SK-N-SH (cell line): ENCODE measurements around the gene AREL1. TPM values are rescaled to one million over a fixed set of nuclear protein-coding genes. Genes with fewer than 3 reads are reported as not detected.

Experiments used
- CTCF ChIA-PET: fragments of 300-600, 350-600 bp; formaldehyde crosslinking; extraction: SDS; loops from one replicate; lab custom pipeline; 2021; lab: Yijun Ruan, JAX
- POLR2A ChIA-PET: fragments of 350-600 bp; sonication (Branson Sonifier 250); formaldehyde crosslinking; extraction: SDS; loops from one replicate; lab custom pipeline; 2020; ENCODE audit warnings: antibody characterized with exemption, inconsistent platforms; lab: Yijun Ruan, JAX
- DNase-seq: peaks from one replicate; pipeline ENCODE4 v3.0.0; 2012
- H2AFZ ChIP-seq: fragments of 200-600 bp; sonication (generic); 2 replicates; pipeline ENCODE4 v1.8.1; 2016; ENCODE audit warnings: antibody characterized with exemption, mild to moderate bottlenecking, low read depth
- H3F3A ChIP-seq: fragments of 200-600 bp; sonication (generic); replicated peaks from 2 replicates; pipeline ENCODE3; 2016; ENCODE audit warnings: antibody characterized with exemption, mild to moderate bottlenecking; ENCODE audit not compliant: insufficient read depth
- H3K27ac ChIP-seq, 2 experiments: fragments of 200-500 bp in 1 of 2; fragments of 200-600 bp in 1 of 2; sonication (Bioruptor generic) in 1 of 2; sonication (generic), shearing (Covaris generic) in 1 of 2; 2 replicates each; pipeline versions ENCODE4 v1.5.1 to v1.6.1; 2014 to 2016; ENCODE audit warnings: low read depth in 2 of 2, inconsistent platforms in 1 of 2, low read length in 1 of 2, mild to moderate bottlenecking in 1 of 2, mixed read lengths in 1 of 2
- H3K27me3 ChIP-seq: fragments of 200-600 bp; sonication (generic), shearing (Covaris generic); 2 replicates; pipeline ENCODE4 v1.6.1; 2016; ENCODE audit warnings: mixed run types; ENCODE audit not compliant: insufficient read depth
- H3K36me3 ChIP-seq, 2 experiments: fragments of 200-500 bp in 1 of 2; fragments of 200-600 bp in 1 of 2; sonication (Bioruptor generic) in 1 of 2; sonication (generic) in 1 of 2; replicated peaks in 1 of 2; 2 replicates each; pipeline versions ENCODE3 to v1.5.1; 2014 to 2016; ENCODE audit warnings: low read length in 1 of 2, mild to moderate bottlenecking in 1 of 2; ENCODE audit not compliant: insufficient read depth in 2 of 2, control insufficient read depth in 1 of 2
- H3K4me1 ChIP-seq, 2 experiments: fragments of 200-500 bp in 1 of 2; fragments of 200-600 bp in 1 of 2; sonication (Bioruptor generic) in 1 of 2; sonication (generic), shearing (Covaris generic) in 1 of 2; 2 replicates each; pipeline versions ENCODE4 v1.5.1 to v1.6.1; 2014 to 2016; ENCODE audit warnings: low read depth in 1 of 2, low read length in 1 of 2, mixed run types in 1 of 2; ENCODE audit not compliant: insufficient read depth in 2 of 2, control insufficient read depth in 1 of 2
- H3K4me2 ChIP-seq: fragments of 200-600 bp; sonication (generic), shearing (Covaris generic); 2 replicates; pipeline ENCODE4 v1.6.1; 2017; ENCODE audit warnings: mixed run types
- H3K4me3 ChIP-seq, 2 experiments: fragments of 200-500 bp in 1 of 2; fragments of 200-600 bp in 1 of 2; sonication (Bioruptor generic) in 1 of 2; sonication (generic), shearing (Covaris generic) in 1 of 2; 2 replicates each; pipeline versions ENCODE4 v1.5.1 to v1.8.1; 2014 to 2016; ENCODE audit warnings: low read depth in 2 of 2, inconsistent platforms in 1 of 2, low read length in 1 of 2, mild to moderate bottlenecking in 1 of 2, mixed read lengths in 1 of 2, moderate library complexity in 1 of 2
- H3K79me2 ChIP-seq: fragments of 200-600 bp; sonication (generic); 2 replicates; pipeline ENCODE4 v1.8.1; 2017; ENCODE audit warnings: mild to moderate bottlenecking; ENCODE audit not compliant: insufficient read depth
- H3K9ac ChIP-seq: fragments of 200-600 bp; sonication (generic); 2 replicates; pipeline ENCODE4 v1.6.1; 2017; ENCODE audit warnings: mixed run types
- H3K9me2 ChIP-seq: fragments of 200-600 bp; sonication (generic); 2 replicates; pipeline ENCODE4 v1.6.1; 2017; ENCODE audit warnings: mixed run types
- H3K9me3 ChIP-seq: fragments of 200-600 bp; sonication (generic); 2 replicates; pipeline ENCODE4 v1.6.1; 2017; ENCODE audit warnings: mixed run types, mild to moderate bottlenecking, moderate library complexity
- H4K20me1 ChIP-seq: fragments of 200-600 bp; sonication (generic); 2 replicates; pipeline ENCODE4 v1.6.1; 2017; ENCODE audit warnings: mild to moderate bottlenecking, mixed run types; ENCODE audit not compliant: insufficient read depth
- CHD2 ChIP-seq: fragments of 150-350 bp; IDR thresholded peaks from 2 replicates; pipeline ENCODE4 v1.6.1; 2018; ENCODE audit warnings: low read length; ENCODE audit not compliant: partially characterized antibody
- CTCF ChIP-seq: fragments of 200-600 bp; sonication (generic); IDR thresholded peaks from 2 replicates; pipeline ENCODE4 v1.6.1; 2017; ENCODE audit warnings: antibody characterized with exemption, mild to moderate bottlenecking, moderate library complexity
- ELF1 ChIP-seq: IDR thresholded peaks from 2 replicates; pipeline ENCODE4 v1.4.0; 2012
- EZH2phosphoT487 ChIP-seq: fragments of 200-600 bp; sonication (generic); IDR thresholded peaks from 2 replicates; pipeline ENCODE4 v1.6.1; 2017; ENCODE audit warnings: low read depth, mixed run types, mild to moderate bottlenecking, antibody characterized with exemption, moderate library complexity, borderline replicate concordance
- FOSL2 ChIP-seq: IDR thresholded peaks from 2 replicates; pipeline ENCODE4 v1.4.0; 2012; ENCODE audit warnings: low read depth, mild to moderate bottlenecking, moderate library complexity, borderline replicate concordance
- FOXJ3 ChIP-seq: sonication (generic); formaldehyde crosslinking; IDR thresholded peaks from 2 replicates; pipeline ENCODE4 v1.5.1; 2020; ENCODE audit warnings: mild to moderate bottlenecking, missing genetic modification reagents
- GABPA ChIP-seq: IDR thresholded peaks from 2 replicates; pipeline ENCODE4 v1.4.0; 2012; ENCODE audit warnings: low read depth, mild to moderate bottlenecking
- GATA2 ChIP-seq: sonication (generic); formaldehyde crosslinking; IDR thresholded peaks from 2 replicates; pipeline ENCODE4 v1.5.0; 2020; ENCODE audit warnings: mild to moderate bottlenecking, missing genetic modification reagents
- JUND ChIP-seq: IDR thresholded peaks from 2 replicates; pipeline ENCODE4 v1.4.0; 2012
- MAX ChIP-seq: IDR thresholded peaks from 2 replicates; pipeline ENCODE4 v1.4.0; 2012; ENCODE audit warnings: low read depth
- MXI1 ChIP-seq: IDR thresholded peaks from 2 replicates; pipeline ENCODE4 v1.6.1; 2012; ENCODE audit warnings: mild to moderate bottlenecking, low read depth, low read length, improper control_type of control experiment
- NRF1 ChIP-seq: IDR thresholded peaks from 2 replicates; pipeline ENCODE4 v1.6.1; 2012; ENCODE audit warnings: low read depth, mild to moderate bottlenecking, low read length
- POLR2AphosphoS5 ChIP-seq: IDR thresholded peaks from 2 replicates; pipeline ENCODE4 v1.6.1; 2012; ENCODE audit warnings: low read depth, low read length
- RFX5 ChIP-seq: IDR thresholded peaks from 2 replicates; pipeline ENCODE4 v1.6.1; 2012; ENCODE audit warnings: mild to moderate bottlenecking, improper control_type of control experiment, low read length
- RXRA ChIP-seq: IDR thresholded peaks from 2 replicates; pipeline ENCODE4 v1.4.0; 2012; ENCODE audit warnings: low read depth, mild to moderate bottlenecking, borderline replicate concordance
- SIN3A ChIP-seq: IDR thresholded peaks from 2 replicates; pipeline ENCODE4 v1.6.1; 2012; ENCODE audit warnings: low read depth, mild to moderate bottlenecking, low read length, moderate library complexity, borderline replicate concordance
- TCF12 ChIP-seq: IDR thresholded peaks from 2 replicates; pipeline ENCODE4 v1.4.0; 2012
- TEAD4 ChIP-seq: IDR thresholded peaks from 2 replicates; pipeline ENCODE4 v1.4.0; 2012; ENCODE audit warnings: mild to moderate bottlenecking, borderline replicate concordance; ENCODE audit not compliant: insufficient read depth
- YY1 ChIP-seq: IDR thresholded peaks from 2 replicates; pipeline ENCODE4 v1.4.0; 2012; ENCODE audit warnings: low read depth, mild to moderate bottlenecking
- WGBS: methylation state at CpG from one replicate; pipeline ENCODE4 v1.1.6; 2017; ENCODE audit warnings: low lambda C conversion rate; 5-methylcytosine and 5-hydroxymethylcytosine counted together
- polyA plus RNA-seq, 3 experiments: library from polyadenylated mRNA; depleted of rRNA; stranded (reverse); fragments of >200 nt; gene quantifications; 2 replicates each; pipeline ENCODE4 v1.2.3, GENCODE V29; 2012
- TF ChIP-seq, protein P1 (sequence below): IDR thresholded peaks from 2 replicates; pipeline ENCODE4 v1.4.0; 2012; ENCODE audit warnings: low read depth, borderline replicate concordance
- TF ChIP-seq, protein P2 (sequence below): IDR thresholded peaks from 2 replicates; pipeline ENCODE4 v1.6.1; 2012; ENCODE audit warnings: mild to moderate bottlenecking, low read depth, low read length, moderate library complexity

The AREL1 gene
- polyA plus RNA-seq, 1 of the 3 experiments (the other 2 are of a cell fraction), result 35.1 TPM

DNA sequence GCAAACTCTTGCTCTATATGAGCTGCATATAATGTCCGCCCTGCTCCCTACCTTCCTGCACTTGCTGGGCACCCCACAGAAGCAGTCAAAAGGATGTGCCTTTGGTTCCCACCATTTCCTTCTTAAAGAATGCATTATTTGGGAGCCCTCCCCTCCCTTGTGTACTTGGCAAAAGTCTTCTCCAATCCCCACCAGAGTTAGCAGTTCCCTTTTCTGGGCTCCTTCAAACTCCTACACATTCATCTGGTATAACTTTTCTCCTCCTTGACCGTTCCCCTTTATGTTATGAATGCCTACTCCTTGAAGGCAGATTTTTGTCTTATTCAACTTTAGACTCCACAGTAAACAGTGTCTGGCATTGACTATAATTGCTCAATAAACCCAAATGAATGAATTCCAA lies 27.8 kb downstream of the AREL1 start:
- H3F3A ChIP-seq, result peaks cover 17% of the 10 kb centered on the region
- H3K36me3 ChIP-seq, result peaks cover 56 to 78% of the 10 kb centered on the region in 2 experiments
- TF ChIP-seq FOXJ3 (CRISPR knock-in tag), result no peak
- no peak for TF ChIP-seq SIN3A
- TF ChIP-seq CTCF, result no peak
- TF ChIP-seq, protein P1, sequence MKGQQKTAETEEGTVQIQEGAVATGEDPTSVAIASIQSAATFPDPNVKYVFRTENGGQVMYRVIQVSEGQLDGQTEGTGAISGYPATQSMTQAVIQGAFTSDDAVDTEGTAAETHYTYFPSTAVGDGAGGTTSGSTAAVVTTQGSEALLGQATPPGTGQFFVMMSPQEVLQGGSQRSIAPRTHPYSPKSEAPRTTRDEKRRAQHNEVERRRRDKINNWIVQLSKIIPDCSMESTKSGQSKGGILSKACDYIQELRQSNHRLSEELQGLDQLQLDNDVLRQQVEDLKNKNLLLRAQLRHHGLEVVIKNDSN, result no peak
- no peak for TF ChIP-seq POLR2AphosphoS5
- no peak for TF ChIP-seq NRF1
- TF ChIP-seq RFX5, result no peak
- no peak for TF ChIP-seq EZH2phosphoT487
- CTCF ChIA-PET, result interaction anchor here (1.8 kb wide), 1 partner anchor 76 kb away, joined by 6 read pairs; no protein-coding TSS in a partner anchor
- DNase-seq, result no peak
- H3K79me2 ChIP-seq, result peaks cover 38% of the 10 kb centered on the region; the same call in 1 of the 2 replicates
- no peaks in the 10 kb centered on the region for H3K9me3 ChIP-seq
- H3K4me2 ChIP-seq, result no peak overlapping the region
- H3K9ac ChIP-seq, result no peak overlapping the region
- H2AFZ ChIP-seq, result no peak overlapping the region
- H3K4me3 ChIP-seq, result no peak overlapping the region
- POLR2A ChIA-PET, result no interaction called here
- no peak overlapping the region for H3K27ac ChIP-seq
- H3K4me1 ChIP-seq, result no peaks in the 10 kb centered on the region
- no peaks in the 10 kb centered on the region for H4K20me1 ChIP-seq
- 98% methylated on average over 2 of the region's 2 CpGs for WGBS
- no peaks in the 10 kb centered on the region for H3K27me3 ChIP-seq
- H3K9me2 ChIP-seq, result no peaks in the 10 kb centered on the region

GRCh38 chr14:74684434-74684833 lies 28.4 kb downstream of the AREL1 start:
- H3K4me1 ChIP-seq, result no peaks in the 10 kb centered on the region
- H2AFZ ChIP-seq, result no peak overlapping the region
- H3K27ac ChIP-seq, result no peak overlapping the region
- H3K9me3 ChIP-seq, result no peaks in the 10 kb centered on the region
- DNase-seq, result no peak
- peaks cover 55 to 77% of the 10 kb centered on the region in 2 experiments for H3K36me3 ChIP-seq
- peaks cover 33% of the 10 kb centered on the region; the same call in 1 of the 2 replicates for H3K79me2 ChIP-seq
- no peaks in the 10 kb centered on the region for H4K20me1 ChIP-seq
- POLR2A ChIA-PET, result no interaction called here
- no peak overlapping the region for H3K4me2 ChIP-seq
- no peaks in the 10 kb centered on the region for H3K9me2 ChIP-seq
- H3K9ac ChIP-seq, result no peak overlapping the region
- WGBS, result 98% methylated on average over 12 of the region's 12 CpGs
- H3K27me3 ChIP-seq, result no peaks in the 10 kb centered on the region
- H3F3A ChIP-seq, result peaks cover 17% of the 10 kb centered on the region
- CTCF ChIA-PET, result interaction anchor here (1.8 kb wide), 1 partner anchor 72 kb away, joined by 4 read pairs; the partner anchor contains the start of gene LTBP2
- TF ChIP-seq FOSL2, result no peak
- TF ChIP-seq MXI1, result no peak
- TF ChIP-seq MAX, result no peak
- no peak for TF ChIP-seq GABPA
- TF ChIP-seq ELF1, result no peak
- no peak for TF ChIP-seq NRF1
- TF ChIP-seq YY1, result no peak
- no peak for TF ChIP-seq JUND
- no peak for TF ChIP-seq TEAD4
- TF ChIP-seq TCF12, result no peak
- TF ChIP-seq GATA2 (CRISPR knock-in tag), result no peak
- no peak for TF ChIP-seq RXRA
- TF ChIP-seq, protein P2, sequence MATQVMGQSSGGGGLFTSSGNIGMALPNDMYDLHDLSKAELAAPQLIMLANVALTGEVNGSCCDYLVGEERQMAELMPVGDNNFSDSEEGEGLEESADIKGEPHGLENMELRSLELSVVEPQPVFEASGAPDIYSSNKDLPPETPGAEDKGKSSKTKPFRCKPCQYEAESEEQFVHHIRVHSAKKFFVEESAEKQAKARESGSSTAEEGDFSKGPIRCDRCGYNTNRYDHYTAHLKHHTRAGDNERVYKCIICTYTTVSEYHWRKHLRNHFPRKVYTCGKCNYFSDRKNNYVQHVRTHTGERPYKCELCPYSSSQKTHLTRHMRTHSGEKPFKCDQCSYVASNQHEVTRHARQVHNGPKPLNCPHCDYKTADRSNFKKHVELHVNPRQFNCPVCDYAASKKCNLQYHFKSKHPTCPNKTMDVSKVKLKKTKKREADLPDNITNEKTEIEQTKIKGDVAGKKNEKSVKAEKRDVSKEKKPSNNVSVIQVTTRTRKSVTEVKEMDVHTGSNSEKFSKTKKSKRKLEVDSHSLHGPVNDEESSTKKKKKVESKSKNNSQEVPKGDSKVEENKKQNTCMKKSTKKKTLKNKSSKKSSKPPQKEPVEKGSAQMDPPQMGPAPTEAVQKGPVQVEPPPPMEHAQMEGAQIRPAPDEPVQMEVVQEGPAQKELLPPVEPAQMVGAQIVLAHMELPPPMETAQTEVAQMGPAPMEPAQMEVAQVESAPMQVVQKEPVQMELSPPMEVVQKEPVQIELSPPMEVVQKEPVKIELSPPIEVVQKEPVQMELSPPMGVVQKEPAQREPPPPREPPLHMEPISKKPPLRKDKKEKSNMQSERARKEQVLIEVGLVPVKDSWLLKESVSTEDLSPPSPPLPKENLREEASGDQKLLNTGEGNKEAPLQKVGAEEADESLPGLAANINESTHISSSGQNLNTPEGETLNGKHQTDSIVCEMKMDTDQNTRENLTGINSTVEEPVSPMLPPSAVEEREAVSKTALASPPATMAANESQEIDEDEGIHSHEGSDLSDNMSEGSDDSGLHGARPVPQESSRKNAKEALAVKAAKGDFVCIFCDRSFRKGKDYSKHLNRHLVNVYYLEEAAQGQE, result no peak
- TF ChIP-seq POLR2AphosphoS5, result no peak
- TF ChIP-seq CHD2, result no peak
- H3K4me3 ChIP-seq, result no peak overlapping the region
